ENCODE measurements around the gene SHISA6.

- TF ChIP-seq CTCF (conservative IDR thresholded peaks at IDR 0.05 in 1 of 2, IDR thresholded peaks at IDR 0.05 in 1 of 2; ENCODE audit: low read depth in 1 of 2, low read length in 2 of 2) (no peak), EZH2 (IDR thresholded peaks at IDR 0.05; ENCODE audit: low read length, missing control alignments) (no peak)
Measured at GRCh38 chr17:11308531-11308930, 67.5 kb downstream of the SHISA6 start.

All from fibroblast of lung (primary cell).